Vagina (tissue), 2 donors: ENCODE results near the gene RCOR1. TPM values are rescaled to one million over a fixed set of nuclear protein-coding genes. Genes with fewer than 3 reads are reported as not detected.

Source experiments
- DNase-seq, 2 donors: peaks; one replicate each; pipeline ENCODE4 v3.0.0-alpha.2; 2017; ENCODE audit errors: extremely low spot score in 2 of 2
- H3K27ac ChIP-seq: fragments of 200-600 bp; sonication (generic); one replicate; pipeline ENCODE4 v1.5.1; 2019
- H3K27me3 ChIP-seq: fragments of 200-600 bp; sonication (generic); one replicate; pipeline ENCODE4 v1.5.1; 2019
- H3K36me3 ChIP-seq, 2 donors: fragments of 200-600 bp; sonication (generic); one replicate each; pipeline ENCODE4 v1.5.1; 2017 to 2019
- H3K4me1 ChIP-seq: fragments of 200-600 bp; sonication (generic); one replicate; pipeline ENCODE4 v1.5.1; 2019
- H3K4me3 ChIP-seq, 2 donors: fragments of 200-600 bp; sonication (generic); 1 replicate in 1 of 2; 2 replicates in 1 of 2; pipeline ENCODE4 v1.5.1; 2016 to 2019
- H3K9me3 ChIP-seq: fragments of 200-600 bp; sonication (generic); one replicate; pipeline ENCODE4 v1.5.1; 2019
- POLR2A ChIP-seq, 2 donors: fragments of 450-650 bp; IDR thresholded peaks; one replicate each; pipeline ENCODE4 v1.6.1; 2017; ENCODE audit warnings: antibody characterized with exemption in 2 of 2, mild to moderate bottlenecking in 2 of 2, moderate library complexity in 2 of 2
- POLR2AphosphoS5 ChIP-seq, 2 donors: sonication (generic); formaldehyde crosslinking; IDR thresholded peaks; one replicate each; pipeline ENCODE4 v1.9.0; 2017; ENCODE audit warnings: antibody characterized with exemption in 2 of 2, mild to moderate bottlenecking in 2 of 2, low read depth in 1 of 2; ENCODE audit not compliant: insufficient read depth in 1 of 2
- intact Hi-C: fragments of 100-400 bp; cut with DNase I; formaldehyde crosslinking; loops from one replicate; pipeline ENCODE4 v1.15.1; 2023
- total RNA-seq: library from RNA; depleted of rRNA; stranded (reverse); fragments of >200 nt; gene quantifications from one replicate; pipeline ENCODE4 v1.2.3, GENCODE V29; 2016
- TF ChIP-seq, protein P1 (sequence below), 3 experiments: fragments of 450-650 bp in 2 of 3; fragments of 200-600 bp in 1 of 3; sonication (generic) in 1 of 3; IDR thresholded peaks; one replicate each; pipeline ENCODE4 v1.5.1; 2017 to 2019; ENCODE audit warnings: antibody characterized with exemption in 3 of 3, mild to moderate bottlenecking in 2 of 3, moderate library complexity in 2 of 3

The RCOR1 gene
- total RNA-seq, 1 donor from 2014 or later = 24.3 TPM

DNA sequence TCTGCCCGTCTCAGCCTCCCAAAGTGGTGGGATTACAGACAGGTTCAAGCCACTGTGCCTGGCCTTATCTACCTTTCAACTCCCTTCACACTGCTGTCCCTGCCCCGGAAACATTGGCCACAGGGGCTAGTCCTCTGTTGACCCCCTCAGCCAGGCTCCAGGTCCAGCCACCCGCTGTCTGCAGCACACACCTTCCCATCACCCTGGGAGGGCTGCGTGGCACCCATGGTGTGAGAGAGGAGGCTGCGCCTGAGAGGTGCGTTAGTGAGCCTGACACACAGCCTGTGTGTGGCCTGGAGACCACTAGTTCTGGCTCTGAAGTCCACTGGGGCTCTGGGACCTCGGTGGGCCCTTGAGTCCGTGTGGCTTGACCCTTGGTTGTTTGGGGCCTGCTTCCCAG lies 156.4 kb downstream of the RCOR1 start:
- H3K36me3 ChIP-seq = no peaks in the 10 kb centered on the region
- intact Hi-C loops = no loop called here
- TF ChIP-seq, protein P1, sequence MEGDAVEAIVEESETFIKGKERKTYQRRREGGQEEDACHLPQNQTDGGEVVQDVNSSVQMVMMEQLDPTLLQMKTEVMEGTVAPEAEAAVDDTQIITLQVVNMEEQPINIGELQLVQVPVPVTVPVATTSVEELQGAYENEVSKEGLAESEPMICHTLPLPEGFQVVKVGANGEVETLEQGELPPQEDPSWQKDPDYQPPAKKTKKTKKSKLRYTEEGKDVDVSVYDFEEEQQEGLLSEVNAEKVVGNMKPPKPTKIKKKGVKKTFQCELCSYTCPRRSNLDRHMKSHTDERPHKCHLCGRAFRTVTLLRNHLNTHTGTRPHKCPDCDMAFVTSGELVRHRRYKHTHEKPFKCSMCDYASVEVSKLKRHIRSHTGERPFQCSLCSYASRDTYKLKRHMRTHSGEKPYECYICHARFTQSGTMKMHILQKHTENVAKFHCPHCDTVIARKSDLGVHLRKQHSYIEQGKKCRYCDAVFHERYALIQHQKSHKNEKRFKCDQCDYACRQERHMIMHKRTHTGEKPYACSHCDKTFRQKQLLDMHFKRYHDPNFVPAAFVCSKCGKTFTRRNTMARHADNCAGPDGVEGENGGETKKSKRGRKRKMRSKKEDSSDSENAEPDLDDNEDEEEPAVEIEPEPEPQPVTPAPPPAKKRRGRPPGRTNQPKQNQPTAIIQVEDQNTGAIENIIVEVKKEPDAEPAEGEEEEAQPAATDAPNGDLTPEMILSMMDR (IDR thresholded peaks at IDR 0.05) = no peak
- TF ChIP-seq POLR2A (IDR thresholded peaks at IDR 0.05) = no peak
- no peak for TF ChIP-seq POLR2AphosphoS5 (IDR thresholded peaks at IDR 0.05; ENCODE audit: insufficient read depth in 1 of 2, low read depth in 1 of 2)

DNA sequence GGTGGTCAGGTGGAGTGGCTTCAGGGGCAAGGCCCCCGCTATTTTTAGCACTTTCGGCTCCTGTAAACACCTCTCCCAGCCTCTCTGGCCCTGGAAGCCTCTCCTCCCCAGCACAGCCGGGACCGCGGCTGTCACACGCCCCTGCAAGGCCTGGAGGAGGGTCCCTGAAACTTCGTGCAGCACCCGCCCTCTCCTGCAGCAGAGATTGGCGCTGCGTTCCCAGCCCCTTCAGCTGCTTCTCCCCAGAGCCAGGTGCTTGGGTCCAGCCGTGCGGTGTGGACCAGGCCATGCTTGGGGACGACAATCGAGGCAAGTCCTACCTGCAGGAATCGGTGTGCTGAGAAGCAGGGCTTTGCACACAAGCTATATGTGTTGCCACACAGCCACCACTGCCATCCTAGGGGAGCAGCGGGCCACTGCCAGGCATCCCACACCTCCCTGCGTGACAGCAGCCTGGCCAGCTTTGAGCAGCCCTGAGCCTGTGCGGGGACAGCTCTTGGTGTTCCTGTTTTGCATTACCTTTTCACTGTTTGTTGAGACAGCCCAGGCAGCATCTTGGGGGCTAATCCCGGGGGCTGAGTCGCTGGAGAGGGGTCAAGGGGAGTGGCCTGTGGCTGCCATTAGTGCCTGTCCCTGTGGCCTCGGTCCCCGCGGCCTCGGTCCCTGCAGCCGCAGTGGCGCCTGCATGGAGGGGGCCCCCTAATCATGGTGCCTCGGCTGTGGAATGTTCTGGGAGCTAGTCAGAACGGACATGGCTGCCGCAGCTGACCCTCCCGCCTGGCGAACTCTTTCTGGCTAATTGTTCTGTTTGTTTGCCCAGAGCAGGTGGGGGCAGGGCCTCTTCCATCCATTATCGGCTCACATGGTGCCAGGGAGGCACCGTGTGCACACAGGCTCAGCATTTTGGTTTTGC lies 157.2 kb downstream of the RCOR1 start:
- DNase-seq = no peak
- Histone ChIP-seq H3K27me3 (no peaks in the 10 kb centered on the region), H3K36me3 (no peaks in the 10 kb centered on the region), H3K9me3 (no peaks in the 10 kb centered on the region), H3K4me1 (no peaks in the 10 kb centered on the region), H3K4me3 (no peak overlapping the region), H3K27ac (no peak overlapping the region)
- no peak for TF ChIP-seq POLR2A (IDR thresholded peaks at IDR 0.05)
- intact Hi-C loops = no loop called here

More for the DNA sequence above, 156.4 kb downstream of the RCOR1 start:
- Histone ChIP-seq H3K27ac (no peak overlapping the region), H3K9me3 (no peaks in the 10 kb centered on the region), H3K4me3 (no peak overlapping the region), H3K27me3 (no peaks in the 10 kb centered on the region), H3K4me1 (no peaks in the 10 kb centered on the region)
- DNase-seq = no peak

DNA sequence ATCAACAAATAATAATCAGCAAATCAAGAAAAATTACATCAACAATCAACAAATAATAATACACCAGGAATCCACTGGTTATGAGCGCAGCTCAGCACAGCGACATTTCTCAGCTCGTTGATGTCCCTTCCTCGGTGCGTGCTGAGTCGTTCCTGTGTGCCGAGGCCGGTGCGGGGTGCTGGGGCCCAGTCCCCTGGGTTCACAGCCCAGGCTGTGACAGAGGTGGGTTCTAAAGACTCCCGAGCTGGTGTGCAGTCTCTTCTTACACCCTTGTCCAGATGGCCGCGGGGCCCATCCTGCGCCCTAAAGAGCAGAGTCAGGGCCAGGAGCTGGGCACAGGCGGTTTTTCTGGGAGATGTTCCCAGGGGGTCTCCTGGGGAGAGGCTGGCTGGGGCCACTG lies 157.9 kb downstream of the RCOR1 start:
- Histone ChIP-seq H3K27me3 (no peaks in the 10 kb centered on the region), H3K36me3 (no peaks in the 10 kb centered on the region), H3K4me3 (no peak overlapping the region), H3K4me1 (no peaks in the 10 kb centered on the region), H3K9me3 (no peaks in the 10 kb centered on the region), H3K27ac (no peak overlapping the region)
- no peak for DNase-seq
- TF ChIP-seq POLR2AphosphoS5 (IDR thresholded peaks at IDR 0.05; ENCODE audit: insufficient read depth in 1 of 2, low read depth in 1 of 2) = no peak
- intact Hi-C loops = no loop called here

DNA sequence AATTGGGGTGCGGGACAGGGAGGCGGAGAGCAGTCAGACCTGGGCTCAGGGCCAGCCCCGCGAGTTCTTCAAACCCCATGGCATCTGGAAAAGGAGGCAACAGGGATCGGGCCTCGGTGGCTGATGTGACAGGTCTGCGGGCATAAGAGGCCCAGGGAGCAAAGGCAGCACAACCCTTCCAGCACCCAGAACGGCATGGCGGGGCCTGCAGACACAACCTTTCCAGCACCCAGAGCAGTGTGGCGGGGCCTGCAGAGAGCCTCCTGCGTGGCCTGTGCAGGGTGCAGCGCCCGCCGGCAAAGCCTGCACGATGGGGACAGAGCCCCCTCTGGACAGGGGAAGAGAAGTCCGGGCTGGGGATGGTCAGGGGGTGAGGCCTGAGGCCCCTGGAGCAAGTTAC lies 158.6 kb downstream of the RCOR1 start:
- Histone ChIP-seq H3K27ac (no peak overlapping the region), H3K4me1 (no peaks in the 10 kb centered on the region), H3K9me3 (no peaks in the 10 kb centered on the region), H3K27me3 (no peaks in the 10 kb centered on the region), H3K4me3 (no peak overlapping the region), H3K36me3 (no peaks in the 10 kb centered on the region)
- intact Hi-C loops = no loop called here
- DNase-seq = no peak
- TF ChIP-seq POLR2AphosphoS5 (IDR thresholded peaks at IDR 0.05; ENCODE audit: insufficient read depth in 1 of 2, low read depth in 1 of 2) = no peak
- TF ChIP-seq POLR2A (IDR thresholded peaks at IDR 0.05) = no peak

DNA sequence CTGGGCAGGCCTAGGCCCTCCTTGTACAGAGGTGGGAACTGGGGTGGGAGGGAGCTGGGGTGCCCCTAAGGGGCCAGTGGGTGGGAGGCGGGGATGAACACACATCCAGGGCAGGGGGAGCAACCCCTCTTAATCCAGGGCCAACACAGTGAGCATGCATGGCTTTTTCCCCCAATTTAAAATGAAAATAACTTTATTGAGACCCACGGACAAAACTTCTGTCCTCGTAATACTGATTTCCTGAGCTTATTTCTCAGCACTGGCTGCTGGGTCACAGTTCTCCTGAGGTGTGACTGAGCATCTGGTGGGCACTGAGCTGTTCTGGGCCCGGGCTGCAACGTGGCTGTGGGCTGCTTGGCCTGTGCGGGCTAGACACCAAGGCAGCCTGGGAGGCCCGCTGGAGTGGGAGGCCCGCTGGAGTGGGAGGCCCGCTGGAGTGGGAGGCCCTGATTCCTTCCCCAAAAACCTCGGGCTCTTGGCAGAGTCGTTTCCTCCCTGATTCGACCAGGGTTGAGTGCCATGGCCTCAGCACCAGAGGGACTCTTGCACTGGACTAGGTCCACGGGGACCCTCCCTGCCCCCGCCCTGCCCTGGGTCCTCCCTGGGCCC lies 159.9 kb downstream of the RCOR1 start:
- intact Hi-C loops = no loop called here
- H3K27me3 ChIP-seq = no peaks in the 10 kb centered on the region
- no peak overlapping the region for H3K4me3 ChIP-seq
- no peak for DNase-seq
- H3K4me1 ChIP-seq = no peaks in the 10 kb centered on the region
- H3K9me3 ChIP-seq = no peaks in the 10 kb centered on the region
- TF ChIP-seq, protein P1 (IDR thresholded peaks at IDR 0.05) = no peak
- TF ChIP-seq POLR2AphosphoS5 (IDR thresholded peaks at IDR 0.05; ENCODE audit: insufficient read depth in 1 of 2, low read depth in 1 of 2) (no peak), POLR2A (IDR thresholded peaks at IDR 0.05) (no peak)
- H3K27ac ChIP-seq = no peak overlapping the region
- H3K36me3 ChIP-seq = no peaks in the 10 kb centered on the region

DNA sequence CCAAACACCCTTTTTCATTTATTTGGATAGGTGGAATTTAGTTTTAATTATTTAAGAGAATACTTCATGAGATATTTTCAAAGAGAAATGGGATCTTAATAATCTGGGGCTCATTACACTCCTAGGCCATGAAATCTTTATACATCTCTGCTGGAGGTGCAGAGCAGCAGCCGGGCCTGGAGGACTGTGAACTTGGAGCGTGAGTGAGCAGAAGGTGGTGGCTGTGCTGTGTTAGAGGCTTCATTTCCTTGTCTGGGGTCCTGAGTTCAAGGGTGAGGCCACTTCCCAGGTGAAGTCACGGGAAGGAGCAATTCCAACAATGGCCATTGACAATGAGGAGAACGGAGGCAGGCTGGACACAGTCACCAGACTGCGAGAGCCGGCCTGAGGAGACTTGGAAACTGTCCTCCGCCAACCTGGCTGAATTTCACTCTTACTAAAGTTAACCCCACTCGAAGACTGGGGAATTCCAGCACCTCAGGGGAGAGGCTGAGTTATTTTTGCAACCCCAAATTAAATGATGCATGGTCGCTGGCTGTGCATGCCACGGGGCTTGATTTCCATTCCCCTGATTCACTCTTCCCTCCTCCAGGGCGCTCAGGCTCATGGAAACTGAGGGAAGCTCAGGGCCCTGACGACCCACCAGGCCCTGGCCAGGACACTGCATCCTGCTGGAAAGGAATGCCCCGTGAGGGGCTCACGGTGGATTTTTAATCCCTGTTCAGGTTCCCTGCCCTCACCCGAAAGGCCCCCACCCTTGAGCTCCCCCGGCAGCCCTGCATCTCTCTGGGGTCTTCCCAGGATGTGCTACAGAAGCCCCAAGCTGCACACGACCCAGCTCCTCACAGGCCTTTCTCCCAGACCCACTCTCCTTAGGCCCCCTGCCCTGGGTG lies 162.2 kb downstream of the RCOR1 start:
- intact Hi-C loops = no loop called here
- Histone ChIP-seq H3K27me3 (no peaks in the 10 kb centered on the region), H3K4me1 (no peaks in the 10 kb centered on the region), H3K36me3 (no peaks in the 10 kb centered on the region), H3K9me3 (no peaks in the 10 kb centered on the region), H3K27ac (no peak overlapping the region), H3K4me3 (no peak overlapping the region)
- DNase-seq = no peak
- TF ChIP-seq POLR2AphosphoS5 (IDR thresholded peaks at IDR 0.05; ENCODE audit: insufficient read depth in 1 of 2, low read depth in 1 of 2) = no peak
- TF ChIP-seq POLR2A (IDR thresholded peaks at IDR 0.05) = no peak
- TF ChIP-seq, protein P1 (IDR thresholded peaks at IDR 0.05) = no peak
